IMR-90 (cell line): ENCODE data around the gene TAPT1. TPM values are rescaled to one million over a fixed set of nuclear protein-coding genes. Genes with fewer than 3 reads are reported as not detected.

Experiments used
- ATAC-seq: fragments of 200-7000 bp; cut with Tn5 transposase; 2 replicates; pipeline ENCODE4 v1.9.1; 2020; ENCODE audit warnings: low read depth, mild to moderate bottlenecking, moderate library complexity
- BruUV-seq: library from RNA; stranded (reverse); fragments of 400-500 nt; replicated peaks from 2 replicates; lab custom pipeline; 2021; lab: Mats Ljungman, UMichigan
- CTCF ChIA-PET: fragments of 300-600 bp; formaldehyde crosslinking; extraction: SDS; loops from one replicate; lab custom pipeline; 2021; ENCODE audit warnings: antibody characterized with exemption; lab: Yijun Ruan, JAX
- POLR2A ChIA-PET: fragments of 300-600 bp; sonication (Branson Sonifier 250); formaldehyde crosslinking; loops from one replicate; lab custom pipeline; 2022; ENCODE audit warnings: antibody characterized with exemption; ENCODE audit not compliant: unreplicated experiment; lab: Charles Lee
- DNase-seq: peaks from one replicate; pipeline ENCODE4 v3.0.0; 2013
- H2AFZ ChIP-seq: replicated peaks from 2 replicates; pipeline ENCODE3; 2013; ENCODE audit warnings: low read length, mild to moderate bottlenecking; ENCODE audit not compliant: poor library complexity
- H2AK5ac ChIP-seq: 2 replicates; pipeline ENCODE4 v1.6.1; 2013; ENCODE audit warnings: low read depth, low read length, inconsistent platforms
- H2AK9ac ChIP-seq: replicated peaks from 2 replicates; pipeline ENCODE3; 2013; ENCODE audit warnings: mild to moderate bottlenecking, low read depth, low read length, moderate library complexity; ENCODE audit not compliant: poor library complexity
- H2BK120ac ChIP-seq: 2 replicates; pipeline ENCODE4 v1.6.1; 2013; ENCODE audit warnings: low read depth, low read length, inconsistent platforms
- H2BK15ac ChIP-seq: 3 replicates; pipeline ENCODE4 v1.6.1; 2013; ENCODE audit warnings: low read depth, low read length, inconsistent platforms
- H2BK20ac ChIP-seq: 2 replicates; pipeline ENCODE4 v1.6.1; 2013; ENCODE audit warnings: low read depth, mild to moderate bottlenecking, inconsistent platforms, low read length, moderate library complexity
- H2BK5ac ChIP-seq: 2 replicates; pipeline ENCODE4 v1.6.1; 2013; ENCODE audit warnings: mild to moderate bottlenecking, low read depth, low read length, inconsistent platforms; ENCODE audit not compliant: poor library complexity, severe bottlenecking
- H3K14ac ChIP-seq: replicated peaks from 2 replicates; pipeline ENCODE4 v1.6.1; 2013; ENCODE audit warnings: low read depth, low read length, inconsistent platforms
- H3K18ac ChIP-seq: 2 replicates; pipeline ENCODE4 v1.6.1; 2013; ENCODE audit warnings: low read depth, low read length, control low read depth
- H3K23ac ChIP-seq: 2 replicates; pipeline ENCODE4 v1.6.1; 2013; ENCODE audit warnings: low read depth, low read length, inconsistent platforms
- H3K27ac ChIP-seq: 2 replicates; pipeline ENCODE4 v1.5.1; 2013; ENCODE audit warnings: mild to moderate bottlenecking, control low read depth, low read length; ENCODE audit not compliant: insufficient read depth
- H3K27me3 ChIP-seq: 2 replicates; pipeline ENCODE4 v1.6.1; 2013; ENCODE audit warnings: low read length; ENCODE audit not compliant: control insufficient read depth, insufficient read depth
- H3K36me3 ChIP-seq: 2 replicates; pipeline ENCODE4 v1.6.1; 2013; ENCODE audit warnings: low read length, mixed read lengths; ENCODE audit not compliant: control insufficient read depth, insufficient read depth
- H3K4ac ChIP-seq: 2 replicates; pipeline ENCODE4 v1.6.1; 2013; ENCODE audit warnings: low read depth, low read length, inconsistent platforms
- H3K4me1 ChIP-seq: 2 replicates; pipeline ENCODE4 v1.6.1; 2013; ENCODE audit warnings: low read length, mixed read lengths; ENCODE audit not compliant: control insufficient read depth, insufficient read depth
- H3K4me2 ChIP-seq: 2 replicates; pipeline ENCODE4 v1.6.1; 2013; ENCODE audit warnings: low read depth, mild to moderate bottlenecking, control low read depth, low read length, moderate library complexity
- H3K4me3 ChIP-seq: 2 replicates; pipeline ENCODE4 v1.5.1; 2013; ENCODE audit warnings: low read depth, mild to moderate bottlenecking, control low read depth, low read length, moderate library complexity; ENCODE audit not compliant: insufficient read depth
- H3K56ac ChIP-seq: 2 replicates; pipeline ENCODE4 v1.6.1; 2013; ENCODE audit warnings: low read length, inconsistent platforms; ENCODE audit not compliant: insufficient read depth; ENCODE audit errors: extremely low read depth
- H3K79me1 ChIP-seq, 2 experiments: 2 replicates each; pipeline ENCODE4 v1.6.1; 2013; ENCODE audit warnings: low read length in 2 of 2, inconsistent platforms in 1 of 2, low read depth in 1 of 2
- H3K9ac ChIP-seq: 2 replicates; pipeline ENCODE4 v1.6.1; 2013; ENCODE audit warnings: low read depth, low read length, control low read depth
- H3K9me1 ChIP-seq: 2 replicates; pipeline ENCODE4 v1.6.1; 2013; ENCODE audit warnings: low read length, inconsistent platforms; ENCODE audit not compliant: insufficient read depth
- H3K9me3 ChIP-seq: 2 replicates; pipeline ENCODE4 v1.6.1; 2013; ENCODE audit warnings: low read length; ENCODE audit not compliant: control insufficient read depth, insufficient read depth
- H4K20me1 ChIP-seq: 2 replicates; pipeline ENCODE4 v1.6.1; 2013; ENCODE audit warnings: low read length, inconsistent platforms; ENCODE audit not compliant: insufficient read depth
- H4K5ac ChIP-seq: 2 replicates; pipeline ENCODE4 v1.6.1; 2013; ENCODE audit warnings: mild to moderate bottlenecking, low read depth, low read length, control low read depth
- H4K8ac ChIP-seq, 2 experiments: 2 replicates each; pipeline ENCODE4 v1.6.1; 2013; ENCODE audit warnings: low read depth in 2 of 2, low read length in 2 of 2, control low read depth in 1 of 2, inconsistent platforms in 1 of 2
- H4K91ac ChIP-seq: 2 replicates; pipeline ENCODE4 v1.6.1; 2013; ENCODE audit warnings: low read depth, low read length, inconsistent platforms; ENCODE audit not compliant: insufficient read depth
- MAZ ChIP-seq: IDR thresholded peaks from 2 replicates; pipeline ENCODE4 v1.6.1; 2012; ENCODE audit warnings: low read depth, mild to moderate bottlenecking, low read length, improper control_type of control experiment, moderate library complexity, borderline replicate concordance
- RAD21 ChIP-seq: IDR thresholded peaks from 2 replicates; pipeline ENCODE4 v1.6.1; 2012; ENCODE audit warnings: low read length, improper control_type of control experiment
- RFX5 ChIP-seq: IDR thresholded peaks from 2 replicates; pipeline ENCODE4 v1.8.0; 2012; ENCODE audit warnings: low read depth, mild to moderate bottlenecking, low read length, moderate library complexity
- WGBS, 2 experiments: methylation state at CpG; one replicate each; pipeline versions ENCODE4 v1.1.5 to v1.1.7; 2013; ENCODE audit warnings: missing lambda C conversion rate in 2 of 2; ENCODE audit not compliant: insufficient read length in 1 of 2; ENCODE audit errors: extremely low coverage in 2 of 2; 5-methylcytosine and 5-hydroxymethylcytosine counted together
- dilution Hi-C: fragments of 300-500 bp; cut with HindIII; formaldehyde crosslinking; loops from one replicate; pipeline ENCODE4 v1.14.3; 2018; ENCODE audit warnings: low sequenced_read_pairs; ENCODE audit not compliant: unreplicated experiment
- in situ Hi-C: fragments of 300-500 bp; cut with MboI; formaldehyde crosslinking; loops from 3 replicates; pipeline ENCODE4 v1.14.3; 2019; ENCODE audit warnings: low sequenced_read_pairs, inconsistent platforms, mixed read lengths
- intact Hi-C: fragments of 100-400 bp; cut with micrococcal nuclease; formaldehyde crosslinking; loops from 2 replicates; pipeline ENCODE4 v1.10.0; 2022
- polyA plus RNA-seq, 3 experiments: library from polyadenylated mRNA; depleted of rRNA; stranded (reverse); fragments of >200 nt; gene quantifications; 2 replicates each; pipeline ENCODE4 v1.2.3, GENCODE V29; 2012; ENCODE audit warnings: low replicate concordance in 1 of 3
- total RNA-seq: library from RNA; depleted of rRNA; stranded (reverse); fragments of >200 nt; gene quantifications from 2 replicates; pipeline ENCODE4 v1.2.3, GENCODE V29; 2012
- TF ChIP-seq, protein P1 (sequence below): fragments of 150-350 bp; IDR thresholded peaks from 2 replicates; pipeline ENCODE4 v1.6.1; 2016; ENCODE audit warnings: low read depth, mild to moderate bottlenecking, low read length, moderate library complexity, borderline replicate concordance

Gene TAPT1
- total and polyA plus RNA-seq, 2 of the 4 experiments (the other 2 are of a cell fraction) = 5.6 to 12.2 TPM

DNA sequence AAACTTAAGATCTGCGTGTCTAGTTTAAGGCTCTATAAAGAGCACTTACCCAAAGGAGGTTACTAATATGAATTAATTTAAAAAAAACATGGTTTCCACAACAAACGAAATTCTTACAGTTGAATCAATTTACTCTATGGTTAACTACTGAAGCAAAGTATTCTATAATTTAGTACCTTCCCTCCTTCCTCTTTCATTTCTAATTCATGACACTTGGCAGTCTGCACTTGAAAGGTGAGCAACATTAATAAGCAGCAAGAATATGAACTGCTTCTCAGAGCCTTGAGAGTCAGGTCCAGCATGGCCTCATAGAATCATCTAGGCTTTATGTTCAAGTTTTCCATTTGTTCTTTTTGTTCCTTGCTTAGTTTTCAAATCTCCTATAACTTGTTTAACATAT is 42.7 kb downstream of the TAPT1 start:
- H4K20me1 ChIP-seq = no peaks in the 10 kb centered on the region
- no peak overlapping the region for H2BK5ac ChIP-seq
- H3K27me3 ChIP-seq = no peaks in the 10 kb centered on the region
- in situ Hi-C loops (no loop called here), dilution Hi-C loops (no loop called here), intact Hi-C loops (loop anchor here (2.0 kb wide), 1 partner anchor 27 kb away; no protein-coding TSS in a partner anchor)
- no peaks in the 10 kb centered on the region for H3K79me1 ChIP-seq
- H4K91ac ChIP-seq = no peak overlapping the region
- H4K8ac ChIP-seq = no peak overlapping the region
- BruUV-seq = no TSS peak
- TF ChIP-seq, protein P1, sequence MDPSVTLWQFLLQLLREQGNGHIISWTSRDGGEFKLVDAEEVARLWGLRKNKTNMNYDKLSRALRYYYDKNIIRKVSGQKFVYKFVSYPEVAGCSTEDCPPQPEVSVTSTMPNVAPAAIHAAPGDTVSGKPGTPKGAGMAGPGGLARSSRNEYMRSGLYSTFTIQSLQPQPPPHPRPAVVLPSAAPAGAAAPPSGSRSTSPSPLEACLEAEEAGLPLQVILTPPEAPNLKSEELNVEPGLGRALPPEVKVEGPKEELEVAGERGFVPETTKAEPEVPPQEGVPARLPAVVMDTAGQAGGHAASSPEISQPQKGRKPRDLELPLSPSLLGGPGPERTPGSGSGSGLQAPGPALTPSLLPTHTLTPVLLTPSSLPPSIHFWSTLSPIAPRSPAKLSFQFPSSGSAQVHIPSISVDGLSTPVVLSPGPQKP = no peak
- TF ChIP-seq RAD21 (no peak), MAZ (no peak), RFX5 (no peak)
- H3K36me3 ChIP-seq = 0 out of 2 replicates have a peak, but pooled peaks cover 2% of the 10 kb centered on the region
- no peak overlapping the region for H3K23ac ChIP-seq
- no peak for ATAC-seq
- H3K4ac ChIP-seq = no peak overlapping the region
- no peaks in the 10 kb centered on the region for H3K4me1 ChIP-seq
- H3K18ac ChIP-seq = no peak overlapping the region
- H2BK15ac ChIP-seq = no peak overlapping the region
- ChIA-PET POLR2A (no interaction called here), CTCF (no interaction called here)
- H2AK9ac ChIP-seq = no peak overlapping the region
- no peak overlapping the region for H3K27ac ChIP-seq
- no peak overlapping the region for H2BK120ac ChIP-seq
- no peak overlapping the region for H3K9ac ChIP-seq
- no peak overlapping the region for H4K5ac ChIP-seq
- H3K9me3 ChIP-seq = no peaks in the 10 kb centered on the region
- no peaks in the 10 kb centered on the region for H3K9me1 ChIP-seq
- no peak overlapping the region for H3K56ac ChIP-seq
- no peak overlapping the region for H2AFZ ChIP-seq
- WGBS, 2 experiments = no CpG with 5 or more reads among the region's 2 CpGs
- no peak overlapping the region for H2BK20ac ChIP-seq
- H2AK5ac ChIP-seq = no peak overlapping the region
- no peak overlapping the region for H3K4me3 ChIP-seq
- DNase-seq = no peak
- no peak overlapping the region for H3K4me2 ChIP-seq
- H3K14ac ChIP-seq = no peak overlapping the region
